ENCODE results near the gene SLC25A22.

- no peak for TF ChIP-seq CTCF (IDR thresholded peaks at IDR 0.05)
- TF ChIP-seq BHLHE40 (IDR thresholded peaks at IDR 0.05; ENCODE audit: low read depth, low read length) = no peak
- TF ChIP-seq, protein P1, sequence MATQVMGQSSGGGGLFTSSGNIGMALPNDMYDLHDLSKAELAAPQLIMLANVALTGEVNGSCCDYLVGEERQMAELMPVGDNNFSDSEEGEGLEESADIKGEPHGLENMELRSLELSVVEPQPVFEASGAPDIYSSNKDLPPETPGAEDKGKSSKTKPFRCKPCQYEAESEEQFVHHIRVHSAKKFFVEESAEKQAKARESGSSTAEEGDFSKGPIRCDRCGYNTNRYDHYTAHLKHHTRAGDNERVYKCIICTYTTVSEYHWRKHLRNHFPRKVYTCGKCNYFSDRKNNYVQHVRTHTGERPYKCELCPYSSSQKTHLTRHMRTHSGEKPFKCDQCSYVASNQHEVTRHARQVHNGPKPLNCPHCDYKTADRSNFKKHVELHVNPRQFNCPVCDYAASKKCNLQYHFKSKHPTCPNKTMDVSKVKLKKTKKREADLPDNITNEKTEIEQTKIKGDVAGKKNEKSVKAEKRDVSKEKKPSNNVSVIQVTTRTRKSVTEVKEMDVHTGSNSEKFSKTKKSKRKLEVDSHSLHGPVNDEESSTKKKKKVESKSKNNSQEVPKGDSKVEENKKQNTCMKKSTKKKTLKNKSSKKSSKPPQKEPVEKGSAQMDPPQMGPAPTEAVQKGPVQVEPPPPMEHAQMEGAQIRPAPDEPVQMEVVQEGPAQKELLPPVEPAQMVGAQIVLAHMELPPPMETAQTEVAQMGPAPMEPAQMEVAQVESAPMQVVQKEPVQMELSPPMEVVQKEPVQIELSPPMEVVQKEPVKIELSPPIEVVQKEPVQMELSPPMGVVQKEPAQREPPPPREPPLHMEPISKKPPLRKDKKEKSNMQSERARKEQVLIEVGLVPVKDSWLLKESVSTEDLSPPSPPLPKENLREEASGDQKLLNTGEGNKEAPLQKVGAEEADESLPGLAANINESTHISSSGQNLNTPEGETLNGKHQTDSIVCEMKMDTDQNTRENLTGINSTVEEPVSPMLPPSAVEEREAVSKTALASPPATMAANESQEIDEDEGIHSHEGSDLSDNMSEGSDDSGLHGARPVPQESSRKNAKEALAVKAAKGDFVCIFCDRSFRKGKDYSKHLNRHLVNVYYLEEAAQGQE (IDR thresholded peaks at IDR 0.05) = no peak
- no peak for TF ChIP-seq KDM1A (IDR thresholded peaks at IDR 0.05; ENCODE audit: low read depth)
- no peak for TF ChIP-seq MAFK (IDR thresholded peaks at IDR 0.05; ENCODE audit: partially characterized antibody)
- TF ChIP-seq, protein P2, sequence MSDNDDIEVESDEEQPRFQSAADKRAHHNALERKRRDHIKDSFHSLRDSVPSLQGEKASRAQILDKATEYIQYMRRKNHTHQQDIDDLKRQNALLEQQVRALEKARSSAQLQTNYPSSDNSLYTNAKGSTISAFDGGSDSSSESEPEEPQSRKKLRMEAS (IDR thresholded peaks at IDR 0.05) = no peak
- TF ChIP-seq CHD2 (IDR thresholded peaks at IDR 0.05; ENCODE audit: low read length, partially characterized antibody) = no peak
- TF ChIP-seq HDAC2 (IDR thresholded peaks at IDR 0.05) = no peak
- no peak for TF ChIP-seq FOSL2 (IDR thresholded peaks at IDR 0.05)
- no peak for TF ChIP-seq FOSL2 (CRISPR knock-in tag; IDR thresholded peaks at IDR 0.05)
These were observed 34.0 kb upstream of the SLC25A22 start for GRCh38 chr11:831961-832528.

Measured in A549 (cell line).